HG03045 (cell line): ENCODE results near the gene PLS1.

Experiments
- ATAC-seq: cut with Tn5 transposase; IDR thresholded peaks from one replicate; pipeline ENCODE4 v1.9.1; 2021; ENCODE audit warnings: mild to moderate bottlenecking, moderate library complexity; ENCODE audit not compliant: unreplicated experiment

The PLS1 gene

DNA sequence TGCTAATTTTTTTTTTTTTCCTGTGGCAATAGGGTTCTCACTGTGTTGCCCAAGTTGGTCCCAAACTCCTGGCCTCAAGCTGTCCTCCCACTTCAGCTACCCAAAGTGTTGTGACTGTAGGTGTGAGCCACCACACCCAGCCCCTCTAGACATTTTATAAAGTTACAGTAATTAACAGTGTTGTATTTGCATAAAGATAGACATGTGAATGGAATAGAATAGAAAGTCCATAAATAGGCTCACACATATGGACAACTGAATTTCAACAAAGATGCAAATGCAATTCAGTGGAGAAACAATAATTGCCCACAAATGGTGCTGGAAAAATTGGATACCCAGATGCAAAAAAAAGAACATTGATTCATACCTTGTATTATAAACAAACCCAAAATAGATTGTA is 39.9 kb downstream of the PLS1 start:
- ATAC-seq, result no peak

DNA sequence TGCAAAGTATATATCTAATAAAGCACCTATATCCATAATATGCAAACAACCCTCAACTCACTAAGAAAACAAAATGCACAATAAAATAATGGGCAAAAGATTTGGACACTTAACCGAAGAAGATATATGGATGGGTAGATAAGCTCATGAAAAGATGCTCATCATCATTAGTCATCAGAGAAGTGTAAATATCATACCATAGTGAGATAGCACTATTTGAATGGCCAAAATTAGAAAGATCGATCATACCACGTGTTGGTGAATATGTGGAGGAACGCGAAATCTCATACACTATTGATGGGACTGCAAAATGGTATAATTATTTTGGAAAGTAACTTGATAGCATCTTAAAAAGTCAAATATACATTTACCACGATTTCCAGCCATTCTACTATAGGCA is 40.5 kb downstream of the PLS1 start:
- ATAC-seq, result no peak

DNA sequence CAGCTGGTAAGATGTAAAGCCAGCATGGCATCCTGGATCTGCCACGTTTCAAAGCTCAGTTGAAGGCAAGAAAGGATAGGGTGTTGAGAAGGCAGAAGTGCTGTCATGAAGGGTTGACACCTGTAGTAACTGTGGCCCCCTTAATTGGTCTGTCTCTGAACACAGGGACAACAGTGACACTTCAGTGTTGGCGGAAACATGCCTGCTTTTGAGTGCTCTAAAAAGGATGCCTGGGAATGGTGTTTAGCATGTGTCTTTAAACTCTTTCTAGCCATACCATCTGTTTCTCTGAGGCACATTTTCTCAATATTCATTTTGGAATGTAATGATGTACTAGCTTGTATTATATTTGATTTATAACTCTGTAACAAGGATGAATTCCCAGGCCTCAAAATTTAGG is 42.1 kb downstream of the PLS1 start:
- no peak for ATAC-seq

- no peak for ATAC-seq
These were observed 45.3 kb downstream of the PLS1 start for GRCh38 chr3:142641504-142641903.

- no peak for ATAC-seq
These were observed 46.8 kb downstream of the PLS1 start for GRCh38 chr3:142642956-142643355.

- no peak for ATAC-seq
These were observed 48.3 kb downstream of the PLS1 start for GRCh38 chr3:142644502-142644901.

DNA sequence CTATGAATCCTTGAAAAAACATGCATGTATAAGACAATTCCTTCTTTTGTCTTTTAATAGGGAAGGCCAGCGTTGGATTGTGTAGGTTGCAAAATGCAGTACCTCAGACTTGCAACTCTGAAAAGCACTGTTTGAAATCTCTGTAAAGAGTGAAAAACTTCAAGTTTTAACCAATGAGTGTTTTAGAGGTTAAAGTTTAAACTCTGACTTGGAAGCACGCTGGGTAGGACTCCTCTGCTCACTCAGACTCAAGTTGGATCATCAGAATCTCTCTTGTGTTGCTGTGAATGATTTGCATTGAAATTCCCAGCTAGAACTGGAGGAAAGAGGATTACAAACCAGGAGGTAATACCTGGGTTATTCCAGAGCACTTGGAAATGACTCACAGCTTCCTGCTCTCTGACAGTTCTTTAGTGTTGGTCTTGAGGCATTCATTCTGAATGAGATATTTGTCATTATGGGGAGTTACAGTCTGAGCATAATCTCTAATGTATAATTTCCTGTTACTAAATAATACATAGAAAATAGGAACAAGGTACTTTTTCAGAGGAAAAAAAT is 49.1 kb downstream of the PLS1 start:
- no peak for ATAC-seq

DNA sequence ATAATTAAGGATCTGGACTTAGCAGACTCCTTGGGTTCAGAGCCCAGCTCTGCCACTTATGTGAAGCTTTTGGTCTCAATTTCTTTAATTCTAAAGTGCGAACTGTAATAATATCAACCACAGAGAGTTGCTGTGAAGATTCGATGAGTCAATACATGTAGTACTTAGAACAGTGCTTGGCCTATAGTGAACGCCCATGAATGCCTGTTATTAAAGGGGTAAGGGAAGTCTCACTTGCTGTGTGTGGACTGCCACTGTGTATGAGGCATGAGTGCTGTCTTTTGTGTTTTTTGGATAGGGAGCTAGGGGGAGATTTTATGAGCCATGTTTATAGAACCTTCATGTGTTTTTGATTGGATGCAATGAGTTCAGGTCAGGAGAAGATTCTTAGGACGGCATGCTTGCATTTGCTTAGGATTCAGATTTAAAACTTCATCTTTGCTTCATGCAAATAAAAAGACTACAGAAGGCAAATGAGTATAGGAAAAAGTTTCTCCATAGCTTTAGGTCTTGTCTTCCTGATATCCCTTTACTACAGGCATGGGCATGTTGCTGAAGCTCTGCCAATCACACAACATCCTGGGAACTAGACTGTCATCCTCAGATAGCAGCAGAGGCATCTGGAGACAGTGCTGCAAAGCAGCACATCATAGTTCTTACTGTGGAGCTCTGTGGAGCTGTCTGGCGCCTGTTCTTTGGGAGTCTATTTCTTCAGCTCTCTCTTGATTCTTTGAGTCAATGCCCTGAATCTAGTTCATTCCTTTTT is 50.0 kb downstream of the PLS1 start:
- no peak for ATAC-seq

DNA sequence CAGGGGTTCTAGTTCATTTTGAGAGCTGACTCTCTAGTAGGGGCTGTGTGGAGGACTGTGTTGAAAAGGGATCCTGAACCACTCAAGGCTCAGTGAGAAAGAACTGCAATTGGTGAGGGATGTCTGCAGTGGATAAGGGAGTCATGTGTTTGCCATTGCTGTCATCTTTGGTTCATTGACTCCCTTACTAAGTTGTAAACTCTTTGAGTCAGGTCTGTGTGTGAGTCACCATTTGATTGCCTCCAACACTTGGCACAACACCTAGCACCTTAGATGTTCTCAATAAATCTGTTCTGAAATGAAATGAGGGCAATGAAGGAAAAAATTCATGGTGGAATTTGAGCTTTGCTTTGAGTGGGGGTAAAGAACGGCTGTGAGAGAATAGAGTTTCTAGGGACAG is 51.7 kb downstream of the PLS1 start:
- ATAC-seq, result no peak

DNA sequence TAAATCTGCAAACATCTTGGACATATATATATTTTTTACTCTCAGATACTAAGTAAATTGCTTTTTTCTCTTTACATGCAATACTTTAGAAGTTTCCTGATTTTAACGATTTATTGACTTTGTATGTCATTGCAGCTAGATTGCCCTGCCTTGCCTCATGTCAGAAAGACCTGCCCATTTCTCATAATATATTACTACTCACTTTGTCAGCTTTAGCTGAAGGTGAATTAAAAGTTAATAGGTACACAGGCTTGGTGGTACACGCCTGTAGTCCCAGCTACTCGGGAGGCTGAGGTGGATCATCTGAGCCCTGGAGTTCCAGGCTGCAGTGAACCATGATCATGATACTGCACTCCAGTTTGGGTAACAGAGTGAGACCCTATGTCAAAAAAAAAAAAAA is 52.8 kb downstream of the PLS1 start:
- no peak for ATAC-seq

GRCh38 chr3:142650001-142650693 is 54.0 kb downstream of the PLS1 start:
- no peak for ATAC-seq

- ATAC-seq, result no peak
These were observed 55.5 kb downstream of the PLS1 start for GRCh38 chr3:142651711-142652110.

DNA sequence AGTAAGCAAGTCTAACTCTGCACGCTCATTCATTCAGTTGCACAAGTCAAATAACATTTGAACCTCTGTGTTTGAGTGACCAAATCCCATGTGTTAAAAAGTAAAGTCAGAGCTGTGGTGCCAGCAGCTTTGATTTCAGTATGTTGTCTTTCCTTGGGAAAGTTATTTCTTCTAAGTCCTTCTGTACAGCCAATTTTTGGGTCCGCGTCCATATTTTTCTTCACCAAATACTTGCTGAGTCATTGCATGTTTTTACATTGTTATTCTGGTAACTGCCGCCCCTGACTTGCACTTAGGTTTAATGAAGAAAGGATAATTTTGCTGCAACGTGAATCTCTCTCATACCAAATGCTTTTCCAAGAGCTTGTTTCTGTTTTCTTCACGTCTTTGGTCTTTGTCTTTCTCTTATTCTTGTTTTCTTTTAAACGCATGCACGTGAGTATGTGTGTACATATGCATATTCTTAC is 56.7 kb downstream of the PLS1 start:
- no peak for ATAC-seq

- no peak for ATAC-seq
These were observed 60.4 kb downstream of the PLS1 start for GRCh38 chr3:142656575-142656974.

DNA sequence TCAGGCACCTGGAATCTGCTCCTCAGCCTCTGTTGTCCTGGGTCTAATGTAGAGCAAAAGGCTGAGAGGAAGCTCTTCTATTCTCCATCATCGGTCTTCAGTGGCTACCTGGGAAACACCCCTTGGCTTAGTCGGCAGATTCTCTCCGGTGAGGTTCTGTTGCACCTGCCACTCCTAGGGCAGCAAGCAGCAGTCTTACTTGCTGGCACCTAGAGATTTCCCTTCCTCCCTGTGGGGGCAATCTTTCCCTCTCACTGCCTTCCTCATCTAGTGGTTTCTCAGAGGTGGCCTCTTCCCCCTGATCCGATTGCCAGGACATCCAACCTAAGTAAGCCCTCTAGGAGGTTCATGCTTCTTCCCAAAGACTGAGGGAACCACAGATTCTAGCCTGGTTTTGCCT is 60.8 kb downstream of the PLS1 start:
- ATAC-seq, result no peak

- no peak for ATAC-seq
These were observed 64.2 kb downstream of the PLS1 start for GRCh38 chr3:142660383-142660782.

DNA sequence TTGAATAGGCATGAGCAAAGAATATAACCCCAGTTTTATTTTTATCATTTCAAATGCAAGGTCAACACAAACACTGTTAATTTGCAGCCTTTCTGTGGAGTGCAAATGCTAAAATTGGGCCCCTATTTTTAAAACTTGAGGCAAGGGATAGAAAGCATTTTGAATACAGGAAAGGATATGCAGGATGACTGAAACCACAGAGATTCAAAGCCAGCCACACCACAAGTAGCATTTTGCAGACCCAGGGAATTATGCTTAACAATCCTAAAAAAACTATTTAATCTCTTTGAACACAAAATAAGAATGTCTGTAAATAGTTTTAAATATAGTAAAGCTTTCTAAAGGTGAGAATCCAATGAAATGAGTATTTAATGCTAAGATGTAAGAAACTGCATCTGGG is 64.7 kb downstream of the PLS1 start:
- ATAC-seq, result no peak

DNA sequence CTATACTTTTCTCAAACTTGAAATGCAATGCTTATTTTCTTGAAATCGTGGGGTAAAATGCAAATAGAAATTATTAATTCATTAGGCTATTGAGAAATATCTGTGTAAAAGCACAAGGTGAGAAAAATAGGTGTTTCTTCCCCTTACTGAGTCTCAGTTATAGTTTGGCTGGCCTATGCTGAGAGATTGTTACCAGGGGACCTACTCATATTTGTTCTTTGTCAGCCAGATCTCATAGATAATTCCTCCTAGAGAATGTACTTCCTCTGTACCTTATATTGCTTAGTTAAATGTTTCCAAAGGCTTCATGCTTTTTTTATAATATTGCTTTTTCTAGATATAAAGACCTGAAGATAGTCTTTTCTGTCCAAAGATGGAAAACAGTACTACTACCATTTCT is 67.7 kb downstream of the PLS1 start:
- no peak for ATAC-seq

GRCh38 chr3:142664311-142664710 is 68.1 kb downstream of the PLS1 start:
- ATAC-seq, result no peak

- no peak for ATAC-seq
These were observed 68.6 kb downstream of the PLS1 start for GRCh38 chr3:142664819-142665218.

- no peak for ATAC-seq
These were observed 73.9 kb downstream of the PLS1 start for GRCh38 chr3:142670120-142670519.

DNA sequence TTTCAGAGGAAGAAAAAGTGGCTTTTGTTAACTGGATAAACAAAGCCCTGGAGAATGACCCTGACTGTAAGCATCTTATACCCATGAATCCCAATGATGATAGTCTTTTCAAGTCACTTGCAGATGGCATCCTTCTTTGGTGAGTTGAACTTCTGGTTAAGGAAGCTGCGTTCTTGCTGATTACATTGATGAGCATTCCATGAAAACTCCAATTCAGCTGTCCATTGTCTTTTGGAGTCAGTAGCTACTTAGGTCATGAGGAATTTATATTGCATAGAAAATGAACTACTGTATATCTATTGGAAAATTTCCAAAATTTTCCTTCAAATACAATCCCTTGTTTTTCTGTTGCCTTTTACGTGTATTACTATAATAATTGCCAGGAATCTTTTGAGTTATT is 80.0 kb downstream of the PLS1 start:
- no peak for ATAC-seq
